H1 (cell line): ENCODE data around the gene NCAPD3. TPM values are rescaled to one million over a fixed set of nuclear protein-coding genes. Genes with fewer than 3 reads are reported as not detected.
A peak's percentile ranks its signal among the peaks of the same experiment; 100 is the strongest.

Experiments
- CTCF ChIA-PET: fragments of 300-600 bp; sonication (Branson Sonifier 250); formaldehyde crosslinking; loops from one replicate; lab custom pipeline; 2021; ENCODE audit not compliant: partially characterized antibody; lab: Charles Lee
- POLR2A ChIA-PET: fragments of 300-600 bp; sonication (Branson Sonifier 250); formaldehyde crosslinking; loops from one replicate; lab custom pipeline; 2021; ENCODE audit warnings: inconsistent platforms; ENCODE audit not compliant: partially characterized antibody; lab: Charles Lee
- DNase-seq, 2 experiments: peaks; one replicate each; pipeline versions ENCODE4 v3.0.0 to v3.0.0-alpha.2; 2010 to 2022; ENCODE audit warnings: low spot score in 2 of 2, low read depth in 1 of 2, mixed read lengths in 1 of 2
- FAIRE-seq: peaks from 2 replicates; lab custom pipeline; 2011; peaks lifted over from hg19 to GRCh38; lab: Jason Lieb, UNC
- H2AFZ ChIP-seq: 2 replicates; pipeline ENCODE4 v1.8.1; 2012; ENCODE audit warnings: low read length, inconsistent platforms
- H2AK5ac ChIP-seq: 2 replicates; pipeline ENCODE4 v1.6.1; 2013; ENCODE audit warnings: low read depth, low read length
- H2BK120ac ChIP-seq: replicated peaks from 2 replicates; pipeline ENCODE3; 2013; ENCODE audit warnings: low read depth, low read length, inconsistent platforms
- H2BK12ac ChIP-seq: 2 replicates; pipeline ENCODE4 v1.6.1; 2013; ENCODE audit warnings: low read depth, low read length
- H2BK15ac ChIP-seq: 2 replicates; pipeline ENCODE4 v1.6.1; 2013; ENCODE audit warnings: low read length
- H2BK20ac ChIP-seq: 2 replicates; pipeline ENCODE4 v1.6.1; 2013; ENCODE audit warnings: low read length
- H2BK5ac ChIP-seq: 2 replicates; pipeline ENCODE4 v1.6.1; 2013; ENCODE audit warnings: low read depth, low read length
- H3K14ac ChIP-seq: 2 replicates; pipeline ENCODE4 v1.6.1; 2013; ENCODE audit warnings: inconsistent platforms; ENCODE audit not compliant: insufficient read length
- H3K18ac ChIP-seq: 2 replicates; pipeline ENCODE4 v1.6.1; 2013; ENCODE audit warnings: low read length; ENCODE audit errors: extremely low read depth
- H3K23ac ChIP-seq: 2 replicates; pipeline ENCODE4 v1.6.1; 2013; ENCODE audit warnings: inconsistent platforms; ENCODE audit not compliant: insufficient read length
- H3K23me2 ChIP-seq: 2 replicates; pipeline ENCODE4 v1.6.1; 2013; ENCODE audit warnings: low read depth, low read length
- H3K27ac ChIP-seq: 2 replicates; pipeline ENCODE4 v1.6.1; 2011; ENCODE audit warnings: low read depth, low read length, inconsistent platforms
- H3K27me3 ChIP-seq, 4 experiments: replicated peaks in 1 of 4; 1 replicate in 1 of 4; 2 replicates in 3 of 4; pipeline versions ENCODE4 v1.6.1 to v1.8.1; 2011 to 2013; ENCODE audit warnings: low read length in 3 of 4, mild to moderate bottlenecking in 3 of 4, inconsistent platforms in 2 of 4, mixed read lengths in 2 of 4, moderate library complexity in 1 of 4; ENCODE audit not compliant: control insufficient read depth in 3 of 4, insufficient read depth in 3 of 4; ENCODE audit errors: extremely low read depth in 1 of 4
- H3K36me3 ChIP-seq, 4 experiments: 2 replicates each; pipeline versions ENCODE4 v1.6.1 to v1.8.1; 2011 to 2013; ENCODE audit warnings: mild to moderate bottlenecking in 4 of 4, low read length in 3 of 4, moderate library complexity in 2 of 4, control low read depth in 1 of 4, inconsistent platforms in 1 of 4; ENCODE audit not compliant: insufficient read depth in 4 of 4, control insufficient read depth in 2 of 4
- H3K4ac ChIP-seq: replicated peaks from 2 replicates; pipeline ENCODE3; 2013; ENCODE audit warnings: low read length, low read depth, mixed read lengths, inconsistent platforms; ENCODE audit not compliant: insufficient read length
- H3K4me1 ChIP-seq, 4 experiments: replicated peaks in 1 of 4; 1 replicate in 1 of 4; 2 replicates in 3 of 4; pipeline versions ENCODE4 v1.6.1 to v1.8.1; 2011 to 2013; ENCODE audit warnings: low read length in 3 of 4, inconsistent platforms in 2 of 4, mixed read lengths in 1 of 4; ENCODE audit not compliant: insufficient read depth in 4 of 4, control insufficient read depth in 3 of 4
- H3K4me2 ChIP-seq, 2 experiments: 2 replicates each; pipeline versions ENCODE4 v1.6.1 to v1.8.1; 2011 to 2013; ENCODE audit warnings: low read depth in 2 of 2, low read length in 2 of 2, control low read depth in 1 of 2, inconsistent platforms in 1 of 2, mild to moderate bottlenecking in 1 of 2; ENCODE audit not compliant: insufficient read depth in 1 of 2
- H3K4me3 ChIP-seq, 4 experiments: fragments of 200-600, 300-600 bp in 1 of 4; sonication (generic), shearing (Covaris generic), sonication (Bioruptor Twin) in 1 of 4; 2 replicates each; pipeline versions ENCODE4 v1.5.1 to v1.8.1; 2011 to 2016; ENCODE audit warnings: low read length in 4 of 4, low read depth in 3 of 4, control low read depth in 2 of 4, inconsistent platforms in 2 of 4, mild to moderate bottlenecking in 2 of 4, mixed read lengths in 1 of 4, moderate library complexity in 1 of 4; ENCODE audit not compliant: insufficient read depth in 2 of 4; ENCODE audit errors: extremely low read depth in 1 of 4
- H3K56ac ChIP-seq: replicated peaks from 2 replicates; pipeline ENCODE3; 2013; ENCODE audit warnings: low read depth, mild to moderate bottlenecking, mixed read lengths, low read length, inconsistent platforms; ENCODE audit not compliant: insufficient read length
- H3K79me1 ChIP-seq: 2 replicates; pipeline ENCODE4 v1.6.1; 2013; ENCODE audit warnings: low read depth, low read length, control low read depth
- H3K79me2 ChIP-seq, 2 experiments: 2 replicates each; pipeline versions ENCODE4 v1.6.1 to v1.8.1; 2012 to 2013; ENCODE audit warnings: low read length in 2 of 2, mild to moderate bottlenecking in 2 of 2, inconsistent platforms in 1 of 2; ENCODE audit not compliant: insufficient read depth in 2 of 2, control insufficient read depth in 1 of 2
- H3K9ac ChIP-seq, 4 experiments: replicated peaks in 1 of 4; 1 replicate in 1 of 4; 2 replicates in 3 of 4; pipeline versions ENCODE4 v1.6.1 to v1.8.1; 2011 to 2013; ENCODE audit warnings: low read depth in 3 of 4, low read length in 3 of 4, control low read depth in 2 of 4, mild to moderate bottlenecking in 2 of 4, moderate library complexity in 2 of 4, inconsistent platforms in 1 of 4; ENCODE audit errors: extremely low read depth in 1 of 4
- H3K9me3 ChIP-seq, 2 experiments: 2 replicates each; pipeline versions ENCODE4 v1.6.1 to v1.8.1; 2012 to 2013; ENCODE audit warnings: mild to moderate bottlenecking in 2 of 2, moderate library complexity in 2 of 2, control low read depth in 1 of 2, inconsistent platforms in 1 of 2, low read depth in 1 of 2, low read length in 1 of 2, mixed read lengths in 1 of 2; ENCODE audit not compliant: insufficient read depth in 2 of 2
- H4K20me1 ChIP-seq, 2 experiments: replicated peaks in 1 of 2; 2 replicates each; pipeline versions ENCODE3 to v1.8.1; 2011 to 2013; ENCODE audit warnings: inconsistent platforms in 2 of 2, low read length in 2 of 2, mild to moderate bottlenecking in 1 of 2; ENCODE audit not compliant: insufficient read depth in 2 of 2, control insufficient read depth in 1 of 2
- H4K5ac ChIP-seq: 2 replicates; pipeline ENCODE4 v1.6.1; 2013; ENCODE audit warnings: low read length, low read depth, mixed read lengths, inconsistent platforms; ENCODE audit not compliant: insufficient read length
- H4K8ac ChIP-seq: 2 replicates; pipeline ENCODE4 v1.8.0; 2013; ENCODE audit warnings: mild to moderate bottlenecking, moderate library complexity, low read length, inconsistent platforms; ENCODE audit not compliant: insufficient read depth; ENCODE audit errors: extremely low read depth
- H4K91ac ChIP-seq: replicated peaks from 2 replicates; pipeline ENCODE3; 2013; ENCODE audit warnings: low read length, mixed read lengths, inconsistent platforms; ENCODE audit not compliant: insufficient read length
- CBX8 ChIP-seq: fragments of 300-800, 300-1000 bp; sonication (generic); IDR thresholded peaks from 2 replicates; pipeline ENCODE4 v1.7.1; 2016; ENCODE audit warnings: low read depth, low read length, borderline replicate concordance
- JUN ChIP-seq: IDR thresholded peaks from 2 replicates; pipeline ENCODE4 v1.6.1; 2011; ENCODE audit warnings: low read depth, mild to moderate bottlenecking, improper control_type of control experiment, low read length
- KDM5A ChIP-seq: fragments of 200-600 bp; IDR thresholded peaks from 2 replicates; pipeline ENCODE4 v1.7.1; 2012; ENCODE audit warnings: mild to moderate bottlenecking, low read length, inconsistent platforms, mixed read lengths
- MAX ChIP-seq: IDR thresholded peaks from 2 replicates; pipeline ENCODE4 v1.6.1; 2012; ENCODE audit warnings: inconsistent platforms
- RBBP5 ChIP-seq: IDR thresholded peaks from 2 replicates; pipeline ENCODE4 v1.7.1; 2012; ENCODE audit warnings: low read depth, mild to moderate bottlenecking, inconsistent platforms, low read length, moderate library complexity, borderline replicate concordance
- RNF2 ChIP-seq: fragments of 200-900, 300-1000 bp; sonication (generic); IDR thresholded peaks from 2 replicates; pipeline ENCODE4 v1.7.1; 2016; ENCODE audit warnings: borderline replicate concordance, low read depth, mild to moderate bottlenecking, antibody characterized with exemption, low read length; ENCODE audit not compliant: poor library complexity, severe bottlenecking; ENCODE audit errors: missing control alignments
- SAP30 ChIP-seq: fragments of 300-600 bp; sonication (generic); IDR thresholded peaks from 2 replicates; pipeline ENCODE4 v1.7.1; 2012; ENCODE audit warnings: low read length, moderate library complexity, mild to moderate bottlenecking, inconsistent platforms; ENCODE audit not compliant: insufficient read depth, insufficient replicate concordance
- SUZ12 ChIP-seq: fragments of 200-600 bp; sonication (generic); IDR thresholded peaks from 2 replicates; pipeline ENCODE4 v1.6.1; 2012; ENCODE audit warnings: mild to moderate bottlenecking, inconsistent platforms, low read length, moderate library complexity, mixed read lengths
- TBP ChIP-seq: IDR thresholded peaks from 2 replicates; pipeline ENCODE4 v1.6.1; 2011; ENCODE audit warnings: low read depth, low read length, improper control_type of control experiment
- WGBS, 2 experiments: shearing (Covaris generic) in 1 of 2; methylation state at CpG; one replicate each; pipeline versions ENCODE4 v1.1.6 to v1.1.7; 2013 to 2015; ENCODE audit warnings: low lambda C conversion rate in 2 of 2, mixed read lengths in 2 of 2, inconsistent platforms in 1 of 2, low coverage in 1 of 2, missing lambda C conversion rate in 1 of 2; ENCODE audit not compliant: insufficient replicate concordance in 2 of 2, insufficient coverage in 1 of 2, insufficient read length in 1 of 2; ENCODE audit errors: extremely low coverage in 1 of 2, missing lambda C conversion rate in 1 of 2; 5-methylcytosine and 5-hydroxymethylcytosine counted together
- polyA plus RNA-seq, 7 experiments: library from polyadenylated mRNA; depleted of rRNA in 3 of 7; stranded (reverse) in 5 of 7; unstranded in 2 of 7; fragments of >200 nt in 5 of 7; fragments of 200-250 nt in 2 of 7; gene quantifications; 1 replicate in 5 of 7; 2 replicates in 1 of 7; 4 replicates in 1 of 7; pipeline versions ENCODE4 v1.2.1 to v1.2.3, GENCODE V29; 2011 to 2013; ENCODE audit warnings: missing spikeins in 2 of 7, mixed read lengths in 2 of 7
- total RNA-seq: library from RNA; stranded (reverse); fragmentation: NEBNext Ultra II Directional; extraction: Animal tissue kit (Norgen Biotek cat#: 25700); gene quantifications from 2 replicates; pipeline ENCODE4 v1.2.1, GENCODE V29; 2021

The NCAPD3 gene
- total and polyA plus RNA-seq, 2 of the 8 experiments (the other 6 are each of a cell fraction or from before 2014, with no cell fraction given): 26.5 to 55.2 TPM

DNA sequence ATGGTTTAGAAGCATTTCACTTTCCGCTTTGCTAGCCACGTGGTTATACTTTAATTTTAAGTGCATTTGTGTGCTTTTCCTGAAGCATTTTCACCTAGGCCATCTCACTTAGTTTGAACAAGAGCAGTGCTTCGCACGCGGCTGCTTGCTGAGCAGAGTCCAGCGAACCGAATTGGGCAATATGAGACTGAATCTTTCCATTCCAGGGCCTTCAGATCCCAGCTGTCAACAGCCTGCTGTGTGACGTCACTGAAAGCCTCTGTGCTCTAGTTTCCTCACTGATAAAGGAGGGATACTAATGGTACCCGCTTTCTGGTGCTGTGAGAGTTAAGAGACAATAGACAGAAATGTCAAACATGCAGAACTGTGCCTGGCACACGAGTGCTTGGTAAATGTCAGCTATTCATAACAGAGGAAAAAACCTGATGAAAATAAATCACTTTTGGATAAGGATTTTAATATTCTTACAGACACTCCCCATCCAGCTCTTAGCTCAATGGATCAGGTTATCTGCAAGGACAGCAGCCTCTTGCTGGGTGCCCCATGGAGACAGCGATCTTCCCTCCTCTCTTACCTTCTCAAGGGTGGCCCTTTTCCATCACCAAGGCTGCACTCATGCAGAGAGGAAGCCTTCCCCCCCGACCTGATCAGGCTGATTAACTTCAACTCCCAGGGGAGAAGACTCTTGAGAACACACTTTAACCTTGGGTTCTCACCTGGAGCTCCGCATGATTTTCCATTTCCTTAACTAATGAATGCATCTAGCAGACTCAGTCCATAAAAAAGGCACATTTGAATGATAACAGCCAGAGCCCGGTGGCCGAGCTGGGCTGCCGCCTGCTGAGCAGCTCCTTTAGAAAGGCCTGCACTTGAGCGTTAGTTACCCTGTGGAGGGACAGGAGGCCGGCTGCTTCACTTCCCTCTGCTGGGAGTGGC lies 48.9 kb upstream of the NCAPD3 start:
- no peak overlapping the region; a peak in 1 of 7 replicates for H3K9ac ChIP-seq
- H3K79me2 ChIP-seq: peaks cover 3 to 68% of the 10 kb centered on the region in 2 experiments; a peak in 2 of 4 replicates
- TF ChIP-seq MAX: no peak
- peak; percentile 30; the same call in 1 of the 2 replicates for TF ChIP-seq TBP
- TF ChIP-seq KDM5A: no peak
- TF ChIP-seq SUZ12: no peak
- no peak for TF ChIP-seq RNF2
- TF ChIP-seq JUN: no peak; the same call in 1 of the 2 replicates
- TF ChIP-seq RBBP5: no peak
- TF ChIP-seq SAP30: peak; percentile 22
- no peak for TF ChIP-seq CBX8

More for the DNA sequence above, 48.9 kb upstream of the NCAPD3 start:
- peak; percentile 88 for FAIRE-seq
- ChIA-PET POLR2A (interaction anchor here (0.6 to 7.7 kb wide), 11 partner anchors 8 to 85 kb away, joined by 3 to 76 read pairs (median 4); partner anchors contain the start of genes ACAD8, GLB1L2, NCAPD3 and THYN1), CTCF (interaction anchor here (0.6 to 12.0 kb wide), 9 partner anchors 9 to 54 kb away, joined by 3 to 114 read pairs (median 3); partner anchors contain the start of gene NCAPD3)
- H4K20me1 ChIP-seq: no peaks in the 10 kb centered on the region
- no peak overlapping the region for H3K14ac ChIP-seq
- no peak overlapping the region; the same call in 1 of the 2 replicates for H3K27ac ChIP-seq
- H2BK5ac ChIP-seq: peak overlapping the region; percentile 92; the same call in 1 of the 2 replicates
- no peak overlapping the region for H4K8ac ChIP-seq
- peak overlapping the region; percentile 64; the same call in 1 of the 2 replicates for H2BK12ac ChIP-seq
- peak overlapping the region; percentile 92 to 95 for H3K4me2 ChIP-seq
- peak overlapping the region; percentile 55 for H3K4ac ChIP-seq
- peaks cover 18% of the 10 kb centered on the region for H3K23me2 ChIP-seq
- peaks cover 3% of the 10 kb centered on the region; the same call in 1 of the 2 replicates for H3K79me1 ChIP-seq
- H3K36me3 ChIP-seq: no peaks in the 10 kb centered on the region
- no peak overlapping the region; the same call in 1 of the 2 replicates for H2BK15ac ChIP-seq
- 14% methylated on average over 18 of the region's 18 CpGs; no CpG with 5 or more reads in 1 of the 2 experiments for WGBS, 2 experiments
- peak overlapping the region; percentile 96 for H2BK20ac ChIP-seq
- peaks cover 0 to 5% (median 0%) of the 10 kb centered on the region in 4 experiments; a peak in 3 of 7 replicates for H3K27me3 ChIP-seq
- H3K4me3 ChIP-seq: peak overlapping the region; percentile 29 to 92 (median 89); a peak in 5 of 8 replicates
- H2BK120ac ChIP-seq: peak overlapping the region; percentile 10
- H2AK5ac ChIP-seq: no peak overlapping the region
- H3K9me3 ChIP-seq: no peaks in the 10 kb centered on the region
- H4K91ac ChIP-seq: peak overlapping the region; percentile 22
- no peak overlapping the region for H3K56ac ChIP-seq
- peak overlapping the region; percentile 49 for H3K18ac ChIP-seq
- H2AFZ ChIP-seq: no peak overlapping the region
- peak; percentile 69 to 82 for DNase-seq
- H3K4me1 ChIP-seq: peaks cover 11 to 28% (median 17%) of the 10 kb centered on the region in 4 experiments
- no peak overlapping the region for H3K23ac ChIP-seq
- peak overlapping the region; percentile 63 for H4K5ac ChIP-seq
